GM18868 (cell line): Measurements from ENCODE around the gene PTPRG.

ENCODE experiments used
- ATAC-seq: cut with Tn5 transposase; IDR thresholded peaks from one replicate; pipeline ENCODE4 v1.9.1; 2021; ENCODE audit warnings: mild to moderate bottlenecking, moderate library complexity; ENCODE audit not compliant: unreplicated experiment

The PTPRG gene

GRCh38 chr3:61940236-61940635 is 378.9 kb downstream of the PTPRG start:
- ATAC-seq: no peak

- no peak for ATAC-seq
Measured at GRCh38 chr3:61943975-61944374, 382.6 kb downstream of the PTPRG start.

GRCh38 chr3:61944726-61945125 is 383.4 kb downstream of the PTPRG start:
- no peak for ATAC-seq

- ATAC-seq: no peak
Measured at GRCh38 chr3:61945657-61946056, 384.3 kb downstream of the PTPRG start.

- ATAC-seq: no peak
Measured at GRCh38 chr3:61946570-61947324, 385.4 kb downstream of the PTPRG start.

GRCh38 chr3:61947456-61947855 is 386.1 kb downstream of the PTPRG start:
- no peak for ATAC-seq

GRCh38 chr3:61948699-61949305 is 387.4 kb downstream of the PTPRG start:
- ATAC-seq: no peak

GRCh38 chr3:61954097-61954540 is 392.7 kb downstream of the PTPRG start:
- ATAC-seq: no peak

GRCh38 chr3:61955483-61955882 is 394.1 kb downstream of the PTPRG start:
- ATAC-seq: no peak

GRCh38 chr3:61956236-61956635 is 394.9 kb downstream of the PTPRG start:
- no peak for ATAC-seq

- ATAC-seq: no peak
Measured at GRCh38 chr3:61957259-61957658, 395.9 kb downstream of the PTPRG start.

GRCh38 chr3:61960976-61961375 is 399.6 kb downstream of the PTPRG start:
- no peak for ATAC-seq

- ATAC-seq: no peak
Measured at GRCh38 chr3:61961900-61962299, 400.5 kb downstream of the PTPRG start.

GRCh38 chr3:61964566-61964965 is 403.2 kb downstream of the PTPRG start:
- no peak for ATAC-seq

- no peak for ATAC-seq
Measured at GRCh38 chr3:61965770-61966131, 404.4 kb downstream of the PTPRG start.

GRCh38 chr3:61966200-61966599 is 404.8 kb downstream of the PTPRG start:
- no peak for ATAC-seq

GRCh38 chr3:61967019-61967418 is 405.6 kb downstream of the PTPRG start:
- no peak for ATAC-seq

GRCh38 chr3:61967937-61968336 is 406.6 kb downstream of the PTPRG start:
- ATAC-seq: no peak

- no peak for ATAC-seq
Measured at GRCh38 chr3:61974662-61975061, 413.3 kb downstream of the PTPRG start.

GRCh38 chr3:61975199-61975598 is 413.8 kb downstream of the PTPRG start:
- ATAC-seq: no peak

GRCh38 chr3:61975936-61976335 is 414.6 kb downstream of the PTPRG start:
- ATAC-seq: no peak
